Fibroblast of lung (primary cell): Measurements from ENCODE around the gene MTHFD1. TPM values are rescaled to one million over a fixed set of nuclear protein-coding genes. Genes with fewer than 3 reads are reported as not detected.

ENCODE experiments used
- DNase-seq, 2 donors: peaks; one replicate each; pipeline versions ENCODE4 v3.0.0 to v3.0.0-alpha.2; 2010; ENCODE audit warnings: low read depth in 2 of 2
- H2AFZ ChIP-seq: 2 replicates; pipeline ENCODE4 v1.5.1; 2012; ENCODE audit warnings: low read length, control low read depth, inconsistent platforms
- H3K27ac ChIP-seq: 2 replicates; pipeline ENCODE4 v1.5.1; 2011; ENCODE audit warnings: low read length, control low read depth; ENCODE audit not compliant: insufficient read depth
- H3K27me3 ChIP-seq: 2 replicates; pipeline ENCODE4 v1.5.1; 2011; ENCODE audit warnings: mild to moderate bottlenecking, low read length; ENCODE audit not compliant: control insufficient read depth, insufficient read depth
- H3K36me3 ChIP-seq: 2 replicates; pipeline ENCODE4 v1.5.1; 2011; ENCODE audit warnings: low read length; ENCODE audit not compliant: control insufficient read depth, insufficient read depth
- H3K4me1 ChIP-seq: 2 replicates; pipeline ENCODE4 v1.5.1; 2011; ENCODE audit warnings: low read length; ENCODE audit not compliant: control insufficient read depth, insufficient read depth; ENCODE audit errors: extremely low read depth
- H3K4me2 ChIP-seq: 2 replicates; pipeline ENCODE4 v1.5.1; 2011; ENCODE audit warnings: low read length, control low read depth; ENCODE audit not compliant: insufficient read depth; ENCODE audit errors: extremely low read depth
- H3K4me3 ChIP-seq, 4 experiments: fragments of 200-600 bp in 1 of 4; sonication (generic) in 1 of 4; replicated peaks in 1 of 4; 2 replicates each; pipeline ENCODE4 v1.5.1; 2011 to 2016; ENCODE audit warnings: low read length in 4 of 4, low read depth in 3 of 4, mild to moderate bottlenecking in 3 of 4, control low read depth in 2 of 4, inconsistent platforms in 1 of 4, mixed read lengths in 1 of 4; ENCODE audit not compliant: insufficient read depth in 1 of 4; ENCODE audit errors: control extremely low read depth in 1 of 4
- H3K79me2 ChIP-seq: 2 replicates; pipeline ENCODE4 v1.5.1; 2012; ENCODE audit warnings: mild to moderate bottlenecking, low read length, inconsistent platforms; ENCODE audit not compliant: control insufficient read depth, insufficient read depth
- H3K9ac ChIP-seq: 2 replicates; pipeline ENCODE4 v1.5.1; 2011; ENCODE audit warnings: mild to moderate bottlenecking, low read length, control low read depth; ENCODE audit not compliant: insufficient read depth
- H3K9me3 ChIP-seq: 2 replicates; pipeline ENCODE4 v1.5.1; 2012; ENCODE audit warnings: low read depth, low read length; ENCODE audit not compliant: control insufficient read depth, insufficient read depth
- H4K20me1 ChIP-seq: 2 replicates; pipeline ENCODE4 v1.5.1; 2011; ENCODE audit warnings: low read length; ENCODE audit not compliant: control insufficient read depth, insufficient read depth; ENCODE audit errors: extremely low read depth
- EZH2 ChIP-seq: IDR thresholded peaks from 2 replicates; pipeline ENCODE4 v1.5.1; 2012; ENCODE audit warnings: low read length, control low read depth, mild to moderate bottlenecking; ENCODE audit errors: missing control alignments
- polyA minus RNA-seq: library from RNA; depleted of rRNA, polyadenylated mRNA; stranded (reverse); fragments of >200 nt; gene quantifications from 2 replicates; pipeline ENCODE4 v1.2.3, GENCODE V29; 2011; ENCODE audit warnings: low replicate concordance
- polyA plus RNA-seq, 2 donors: library from polyadenylated mRNA; depleted of rRNA in 1 of 2; stranded (reverse) in 1 of 2; unstranded in 1 of 2; fragments of >200 nt; gene quantifications; 2 replicates each; pipeline ENCODE4 v1.2.1, GENCODE V29; 2011 to 2012; ENCODE audit warnings: missing spikeins in 1 of 2
- total RNA-seq: library from RNA; depleted of rRNA; stranded (reverse); fragments of >200 nt; gene quantifications from 2 replicates; pipeline ENCODE4 v1.2.1, GENCODE V29; 2014
- TF ChIP-seq, protein P1 (sequence below), 2 donors: IDR thresholded peaks in 1 of 2; conservative IDR thresholded peaks in 1 of 2; 1 replicate in 1 of 2; 2 replicates in 1 of 2; pipeline ENCODE4 v1.5.1; 2011 to 2012; ENCODE audit warnings: low read length in 2 of 2, control low read depth in 1 of 2, inconsistent platforms in 1 of 2, low read depth in 1 of 2, mild to moderate bottlenecking in 1 of 2

Gene MTHFD1
- total RNA-seq (33.1 and 41.6 TPM in 2 replicates), polyA plus RNA-seq (39.4 and 76.4 TPM in 2 replicates), polyA minus RNA-seq (32.0 and 81.7 TPM in 2 replicates)
- 49.0 and 107 TPM in 2 replicates for polyA plus RNA-seq (2012)

DNA sequence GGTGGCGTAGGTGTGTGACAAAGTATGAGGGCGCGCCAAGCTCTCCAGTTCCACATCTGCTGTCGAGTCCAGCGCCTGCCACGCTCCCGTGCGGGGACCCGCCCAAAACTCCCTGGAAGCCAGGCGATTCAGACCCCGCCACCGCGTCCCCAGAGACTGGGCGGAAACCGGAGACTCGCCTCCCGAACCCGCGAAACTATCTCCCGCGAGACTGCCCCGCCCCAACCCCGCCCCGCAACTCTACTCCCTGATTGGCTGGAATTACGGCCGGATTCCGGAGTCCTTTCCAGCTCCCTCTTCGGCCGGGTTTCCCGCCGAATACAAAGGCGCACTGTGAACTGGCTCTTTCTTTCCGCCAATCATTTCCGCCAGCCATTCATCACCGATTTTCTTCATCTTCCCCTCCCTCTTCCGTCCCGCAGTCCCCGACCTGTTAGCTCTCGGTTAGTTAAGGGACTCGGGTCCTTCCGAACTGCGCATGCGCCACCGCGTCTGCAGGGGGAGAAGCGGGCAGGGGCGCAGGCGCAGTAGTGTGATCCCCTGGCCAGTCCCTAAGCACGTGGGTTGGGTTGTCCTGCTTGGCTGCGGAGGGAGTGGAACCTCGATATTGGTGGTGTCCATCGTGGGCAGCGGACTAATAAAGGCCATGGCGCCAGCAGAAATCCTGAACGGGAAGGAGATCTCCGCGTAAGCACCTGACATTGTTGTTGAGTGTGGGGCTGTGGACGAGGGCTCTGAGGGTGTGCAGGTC, at the start of gene MTHFD1:
Gene MTHFD1 (plus strand): TSS at position 572 of the 751 bp plus-strand sequence. CDS start 75 bp downstream, at position 647.
- H3K9me3 ChIP-seq = no peaks in the 10 kb centered on the region
- H4K20me1 ChIP-seq = no peaks in the 10 kb centered on the region
- H3K36me3 ChIP-seq = peaks cover 3% of the 10 kb centered on the region
- peak within 1 kb of the TSS; percentile 82 to 93 (median 88) for H3K4me3 ChIP-seq
- DNase-seq = peak; percentile 99 to 100
- H3K27me3 ChIP-seq = no peaks in the 10 kb centered on the region
- peak within 1 kb of the TSS; percentile 97 for H2AFZ ChIP-seq
- H3K79me2 ChIP-seq = peaks cover 32% of the 10 kb centered on the region
- H3K27ac ChIP-seq = peak within 1 kb of the TSS; percentile 97
- TF ChIP-seq, protein P1, sequence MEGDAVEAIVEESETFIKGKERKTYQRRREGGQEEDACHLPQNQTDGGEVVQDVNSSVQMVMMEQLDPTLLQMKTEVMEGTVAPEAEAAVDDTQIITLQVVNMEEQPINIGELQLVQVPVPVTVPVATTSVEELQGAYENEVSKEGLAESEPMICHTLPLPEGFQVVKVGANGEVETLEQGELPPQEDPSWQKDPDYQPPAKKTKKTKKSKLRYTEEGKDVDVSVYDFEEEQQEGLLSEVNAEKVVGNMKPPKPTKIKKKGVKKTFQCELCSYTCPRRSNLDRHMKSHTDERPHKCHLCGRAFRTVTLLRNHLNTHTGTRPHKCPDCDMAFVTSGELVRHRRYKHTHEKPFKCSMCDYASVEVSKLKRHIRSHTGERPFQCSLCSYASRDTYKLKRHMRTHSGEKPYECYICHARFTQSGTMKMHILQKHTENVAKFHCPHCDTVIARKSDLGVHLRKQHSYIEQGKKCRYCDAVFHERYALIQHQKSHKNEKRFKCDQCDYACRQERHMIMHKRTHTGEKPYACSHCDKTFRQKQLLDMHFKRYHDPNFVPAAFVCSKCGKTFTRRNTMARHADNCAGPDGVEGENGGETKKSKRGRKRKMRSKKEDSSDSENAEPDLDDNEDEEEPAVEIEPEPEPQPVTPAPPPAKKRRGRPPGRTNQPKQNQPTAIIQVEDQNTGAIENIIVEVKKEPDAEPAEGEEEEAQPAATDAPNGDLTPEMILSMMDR (conservative IDR thresholded peaks at IDR 0.05 in 1 of 2, IDR thresholded peaks at IDR 0.05 in 1 of 2; ENCODE audit: low read depth in 1 of 2, low read length in 2 of 2) = no peak
- no peak for TF ChIP-seq EZH2
- peaks cover 5% of the 10 kb centered on the region for H3K4me1 ChIP-seq
- H3K4me2 ChIP-seq = peak within 1 kb of the TSS; percentile 99
- H3K9ac ChIP-seq = peak within 1 kb of the TSS; percentile 87

DNA sequence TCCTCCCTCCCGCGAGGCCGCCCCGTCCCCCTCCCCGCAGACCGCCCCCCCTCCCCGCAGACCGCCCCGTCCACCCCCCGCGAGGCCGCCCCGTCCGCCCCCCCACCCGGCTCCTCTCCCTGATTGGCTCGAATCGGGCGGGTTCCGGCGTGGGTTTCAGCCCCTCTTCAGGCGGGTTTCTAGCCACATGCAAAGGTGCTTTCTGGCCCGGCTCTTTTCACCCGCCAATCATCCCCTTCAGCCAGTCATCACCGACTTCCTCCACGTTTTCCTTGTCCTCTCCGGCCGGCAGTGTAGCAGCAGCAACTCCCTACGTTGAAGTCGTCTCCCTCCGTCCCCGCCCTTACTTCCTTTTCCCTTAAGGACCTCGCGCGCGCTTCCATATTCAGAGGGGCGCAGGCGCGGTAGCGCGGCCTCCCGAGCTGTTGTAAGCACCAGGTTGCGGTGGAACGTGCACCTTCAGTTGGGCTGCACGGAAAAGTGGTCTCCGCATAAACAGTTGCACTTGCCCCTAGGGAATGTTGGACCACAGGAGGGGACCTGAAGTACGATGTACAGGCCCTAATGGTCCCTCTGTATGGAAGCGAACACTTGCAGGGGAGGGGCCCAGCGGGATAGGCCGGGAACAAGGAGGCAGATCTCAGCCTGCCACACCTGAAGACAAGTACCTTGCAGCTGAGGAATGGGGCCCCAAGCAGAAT, 49.4 kb upstream of the MTHFD1 start:
- no peak for TF ChIP-seq EZH2
- TF ChIP-seq, protein P1 (conservative IDR thresholded peaks at IDR 0.05 in 1 of 2, IDR thresholded peaks at IDR 0.05 in 1 of 2; ENCODE audit: low read depth in 1 of 2, low read length in 2 of 2) = no peak
- peak; percentile 97 to 99 for DNase-seq
- no peaks in the 10 kb centered on the region for H3K36me3 ChIP-seq
- no peaks in the 10 kb centered on the region for H3K79me2 ChIP-seq
- peak overlapping the region; percentile 71 for H3K9ac ChIP-seq
- peak overlapping the region; percentile 88 for H2AFZ ChIP-seq
- no peaks in the 10 kb centered on the region for H3K4me1 ChIP-seq
- peak overlapping the region; percentile 79 for H3K27ac ChIP-seq
- H3K9me3 ChIP-seq = no peaks in the 10 kb centered on the region
- no peaks in the 10 kb centered on the region for H4K20me1 ChIP-seq
- peak overlapping the region; percentile 74 for H3K4me2 ChIP-seq
- H3K4me3 ChIP-seq = peak overlapping the region; percentile 39 to 77 (median 70)
- no peaks in the 10 kb centered on the region for H3K27me3 ChIP-seq

DNA sequence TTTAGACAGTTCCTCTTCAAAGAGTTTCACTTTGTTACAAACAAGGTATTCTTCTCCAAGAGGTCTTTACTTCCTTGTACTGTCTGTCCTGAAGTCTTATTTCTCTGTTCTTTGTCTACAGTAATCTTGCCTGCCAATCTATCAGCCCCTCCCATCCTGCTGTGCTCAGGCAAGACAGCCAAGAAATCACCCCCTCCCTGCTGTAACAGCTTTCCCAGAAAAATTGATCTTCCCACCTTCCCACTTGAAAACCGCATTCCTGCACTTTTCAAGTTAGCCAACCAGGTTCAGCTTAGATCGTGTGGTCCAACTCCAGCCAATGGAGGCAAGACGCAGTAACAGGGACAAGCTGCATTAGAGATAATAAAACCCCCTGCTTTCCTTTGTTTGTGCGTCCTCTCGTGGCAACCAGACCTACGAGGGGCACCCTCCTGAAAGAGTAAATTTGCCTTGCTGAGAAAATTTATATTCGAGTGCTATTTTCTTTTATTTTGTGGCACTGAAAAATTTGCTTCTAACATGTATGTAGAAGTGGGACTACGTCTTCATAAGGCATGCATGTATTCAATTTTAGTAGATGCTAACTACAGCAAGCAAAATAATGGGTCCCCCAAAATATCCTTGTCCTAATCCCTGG, 47.5 kb upstream of the MTHFD1 start:
- no peak overlapping the region for H3K4me3 ChIP-seq
- H4K20me1 ChIP-seq = no peaks in the 10 kb centered on the region
- no peak for DNase-seq
- H3K79me2 ChIP-seq = no peaks in the 10 kb centered on the region
- no peaks in the 10 kb centered on the region for H3K4me1 ChIP-seq
- no peaks in the 10 kb centered on the region for H3K9me3 ChIP-seq
- no peak overlapping the region for H3K27ac ChIP-seq
- no peak overlapping the region for H2AFZ ChIP-seq
- H3K27me3 ChIP-seq = no peaks in the 10 kb centered on the region
- H3K9ac ChIP-seq = no peak overlapping the region
- TF ChIP-seq, protein P1 (conservative IDR thresholded peaks at IDR 0.05 in 1 of 2, IDR thresholded peaks at IDR 0.05 in 1 of 2; ENCODE audit: low read depth in 1 of 2, low read length in 2 of 2) = no peak
- no peak for TF ChIP-seq EZH2
- H3K36me3 ChIP-seq = no peaks in the 10 kb centered on the region
- H3K4me2 ChIP-seq = no peak overlapping the region
